ENCODE data around the gene B3GAT3. TPM values are rescaled to one million over a fixed set of nuclear protein-coding genes. Genes with fewer than 3 reads are reported as not detected.

Gene B3GAT3
- total RNA-seq, 1 donor, result 14.1 TPM

GRCh38 chr11:62615521-62615920 is 6.3 kb downstream of the B3GAT3 start:
- TF ChIP-seq CTCF (IDR thresholded peaks at IDR 0.05; ENCODE audit: insufficient read depth, low read length), result no peak

GRCh38 chr11:62614275-62614674 is 7.5 kb downstream of the B3GAT3 start:
- H3K4me3 ChIP-seq (ENCODE audit: low read depth, low read length), result no peak overlapping the region
- TF ChIP-seq CTCF (IDR thresholded peaks at IDR 0.05; ENCODE audit: insufficient read depth, low read length), result no peak
- no peak for DNase-seq (ENCODE audit: low read depth)

More at GRCh38 chr11:62615521-62615920, 6.3 kb downstream of the B3GAT3 start:
- no peak for DNase-seq (ENCODE audit: low read depth)
- H3K4me3 ChIP-seq (ENCODE audit: low read depth, low read length), result no peak overlapping the region

GRCh38 chr11:62613291-62613778 is 8.5 kb downstream of the B3GAT3 start:
- peak overlapping the region; percentile 17 for H3K4me3 ChIP-seq (ENCODE audit: low read depth, low read length)
- no peak for TF ChIP-seq CTCF (IDR thresholded peaks at IDR 0.05; ENCODE audit: insufficient read depth, low read length)
- no peak for DNase-seq (ENCODE audit: low read depth)

GRCh38 chr11:62612366-62613290 is 9.2 kb downstream of the B3GAT3 start, which contains the start of the genes EML3 and ROM1:
Gene EML3 (minus strand): TSS chr11:62612775. CDS start chr11:62612457, 318 bp downstream.
Gene ROM1 (plus strand): TSS chr11:62613257. CDS start chr11:62613282, 25 bp downstream.
- H3K4me3 ChIP-seq (ENCODE audit: low read depth, low read length), result peak within 1 kb of the TSS; percentile 86
- peak; percentile 87 for DNase-seq (ENCODE audit: low read depth)
- TF ChIP-seq CTCF (IDR thresholded peaks at IDR 0.05; ENCODE audit: insufficient read depth, low read length), result peak; percentile 70

GRCh38 chr11:62611705-62612365 is 10.0 kb downstream of the B3GAT3 start:
- H3K4me3 ChIP-seq (ENCODE audit: low read depth, low read length), result peak overlapping the region; percentile 86
- TF ChIP-seq CTCF (IDR thresholded peaks at IDR 0.05; ENCODE audit: insufficient read depth, low read length), result peak; percentile 4
- peak; percentile 79 for DNase-seq (ENCODE audit: low read depth)

GRCh38 chr11:62610814-62611704 is 10.7 kb downstream of the B3GAT3 start:
- DNase-seq (ENCODE audit: low read depth), result no peak
- TF ChIP-seq CTCF (IDR thresholded peaks at IDR 0.05; ENCODE audit: insufficient read depth, low read length), result no peak
- peak overlapping the region; percentile 86 for H3K4me3 ChIP-seq (ENCODE audit: low read depth, low read length)
